Stomach (tissue), 4 donors: ENCODE results near the gene MXD4.

ENCODE experiments used
- EP300 ChIP-seq: sonication (generic); formaldehyde crosslinking; IDR thresholded peaks from one replicate; pipeline ENCODE4 v1.6.1; 2017; ENCODE audit warnings: antibody characterized with exemption
- POLR2A ChIP-seq, 4 donors: fragments of 450-650 bp; IDR thresholded peaks; one replicate each; pipeline ENCODE4 v1.6.1; 2016; ENCODE audit warnings: antibody characterized with exemption in 4 of 4, control low read depth in 2 of 4, mild to moderate bottlenecking in 1 of 4, moderate library complexity in 1 of 4
- POLR2AphosphoS5 ChIP-seq, 3 donors: sonication (generic); formaldehyde crosslinking; IDR thresholded peaks; one replicate each; pipeline ENCODE4 v1.6.1; 2016; ENCODE audit warnings: antibody characterized with exemption in 3 of 3
- TF ChIP-seq, protein P1 (sequence below), 7 experiments: fragments of 450-650 bp in 4 of 7; fragments of 200-600 bp in 3 of 7; sonication (generic) in 3 of 7; IDR thresholded peaks; one replicate each; pipeline ENCODE4 v1.5.1; 2016 to 2019; ENCODE audit warnings: antibody characterized with exemption in 7 of 7, control low read depth in 2 of 7, mild to moderate bottlenecking in 1 of 7

DNA sequence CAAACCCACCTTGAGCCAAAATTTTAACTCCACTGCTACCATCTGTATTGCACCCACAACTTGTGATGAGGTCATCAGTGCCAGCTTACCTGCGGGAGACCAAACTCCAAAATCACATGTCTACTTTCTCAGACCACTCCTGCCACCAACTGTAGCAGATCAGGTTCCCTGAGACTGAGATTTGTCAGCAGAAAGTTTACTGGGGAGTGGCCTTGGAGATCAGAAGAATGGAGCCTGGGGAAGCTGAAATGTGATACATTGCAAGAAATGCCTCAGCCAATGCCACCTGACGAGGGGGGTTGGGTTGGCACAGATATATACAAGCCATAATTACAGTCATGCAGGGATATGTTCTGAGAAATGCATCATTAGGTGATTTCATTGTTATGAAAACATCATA lies 39.1 kb downstream of the MXD4 start:
- TF ChIP-seq EP300 (no peak), POLR2A (IDR thresholded peaks at IDR 0.05) (no peak), POLR2AphosphoS5 (IDR thresholded peaks at IDR 0.05) (no peak)
- TF ChIP-seq, protein P1, sequence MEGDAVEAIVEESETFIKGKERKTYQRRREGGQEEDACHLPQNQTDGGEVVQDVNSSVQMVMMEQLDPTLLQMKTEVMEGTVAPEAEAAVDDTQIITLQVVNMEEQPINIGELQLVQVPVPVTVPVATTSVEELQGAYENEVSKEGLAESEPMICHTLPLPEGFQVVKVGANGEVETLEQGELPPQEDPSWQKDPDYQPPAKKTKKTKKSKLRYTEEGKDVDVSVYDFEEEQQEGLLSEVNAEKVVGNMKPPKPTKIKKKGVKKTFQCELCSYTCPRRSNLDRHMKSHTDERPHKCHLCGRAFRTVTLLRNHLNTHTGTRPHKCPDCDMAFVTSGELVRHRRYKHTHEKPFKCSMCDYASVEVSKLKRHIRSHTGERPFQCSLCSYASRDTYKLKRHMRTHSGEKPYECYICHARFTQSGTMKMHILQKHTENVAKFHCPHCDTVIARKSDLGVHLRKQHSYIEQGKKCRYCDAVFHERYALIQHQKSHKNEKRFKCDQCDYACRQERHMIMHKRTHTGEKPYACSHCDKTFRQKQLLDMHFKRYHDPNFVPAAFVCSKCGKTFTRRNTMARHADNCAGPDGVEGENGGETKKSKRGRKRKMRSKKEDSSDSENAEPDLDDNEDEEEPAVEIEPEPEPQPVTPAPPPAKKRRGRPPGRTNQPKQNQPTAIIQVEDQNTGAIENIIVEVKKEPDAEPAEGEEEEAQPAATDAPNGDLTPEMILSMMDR (IDR thresholded peaks at IDR 0.05), result no peak
